ENCODE measurements around the gene STK32C. TPM values are rescaled to one million over a fixed set of nuclear protein-coding genes. Genes with fewer than 3 reads are reported as not detected.

Gene STK32C
- total RNA-seq, 1 donor from 2014 or later = 15.2 TPM

Other genes with a start within 250 kb of the STK32C start
- gene JAKMIP3, start 242.0 kb downstream of the STK32C start, total RNA-seq = 1.2 and 1.3 TPM in 2 replicates
- 32.5 TPM in 2 replicates for gene DPYSL4, start 121.0 kb downstream of the STK32C start, total RNA-seq
- 2.3 and 3.3 TPM in 2 replicates for gene LRRC27, start 24.2 kb upstream of the STK32C start, total RNA-seq
- gene PWWP2B, start 89.2 kb upstream of the STK32C start, total RNA-seq = 4.9 and 5.0 TPM in 2 replicates
- gene INPP5A, start 229.8 kb upstream of the STK32C start, total RNA-seq = 10.3 and 10.5 TPM in 2 replicates

All from activated CD4-positive, alpha-beta T cell treated with anti-CD3 and anti-CD28 coated beads, Interleukin-2, amount 10 ng/mL, durations not matched to agents 24 days and 14 days (primary cell).